Measurements from ENCODE around the gene OR11G2.
"Not testable (repeated sequence)": the region's sequence is repeated elsewhere in the genome, so short reads cannot be mapped to it uniquely, and the experiment has no call there.

The OR11G2 gene

DNA sequence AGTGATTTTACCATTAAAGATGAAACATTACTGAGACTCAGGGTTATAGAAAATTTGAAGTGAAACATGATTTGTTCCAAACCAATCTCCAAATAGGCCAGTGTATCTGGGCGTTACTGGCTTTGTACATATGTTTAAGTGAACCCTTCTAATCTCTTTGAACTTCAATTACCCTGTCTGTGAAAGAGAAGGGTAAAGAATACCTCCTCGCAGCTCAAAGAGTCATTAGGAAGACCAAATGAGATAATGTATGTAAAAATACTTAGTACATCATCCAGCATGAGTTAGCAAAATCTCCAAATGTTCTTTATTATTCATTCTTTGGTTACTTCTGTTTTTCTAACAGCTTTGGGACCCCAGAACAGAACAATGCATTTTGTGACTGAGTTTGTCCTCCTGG lies 32.7 kb downstream of the OR11G2 start, which contains the start of gene OR11H6:
Gene OR11H6 (plus strand): TSS at position 301 of the 400 bp plus-strand sequence. CDS start 0 bp downstream, at position 301.
- ATAC-seq (no peak), DNase-seq (no peak)

DNA sequence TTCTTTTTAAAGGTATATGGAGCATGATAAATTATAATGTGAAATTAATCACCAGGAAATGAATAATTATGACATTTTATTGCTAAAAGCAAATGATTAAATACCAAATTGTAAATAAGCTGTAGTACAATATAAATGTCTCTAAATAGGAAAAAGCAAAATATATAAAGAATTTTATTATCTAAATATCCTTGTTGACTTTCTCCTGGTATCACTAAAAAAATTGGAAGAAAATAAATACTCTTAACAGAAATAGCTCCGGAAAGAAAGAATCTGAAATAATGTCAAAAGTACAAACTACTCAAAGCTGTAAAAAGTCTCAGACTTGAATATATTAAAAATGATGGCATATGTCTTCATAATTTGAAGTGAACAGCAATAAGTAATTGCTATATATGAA lies 38.0 kb downstream of the OR11G2 start, which contains the start of gene OR11H7:
Gene OR11H7 (plus strand): TSS at position 301 of the 400 bp plus-strand sequence.
- DNase-seq (no peak), ATAC-seq (no peak)

DNA sequence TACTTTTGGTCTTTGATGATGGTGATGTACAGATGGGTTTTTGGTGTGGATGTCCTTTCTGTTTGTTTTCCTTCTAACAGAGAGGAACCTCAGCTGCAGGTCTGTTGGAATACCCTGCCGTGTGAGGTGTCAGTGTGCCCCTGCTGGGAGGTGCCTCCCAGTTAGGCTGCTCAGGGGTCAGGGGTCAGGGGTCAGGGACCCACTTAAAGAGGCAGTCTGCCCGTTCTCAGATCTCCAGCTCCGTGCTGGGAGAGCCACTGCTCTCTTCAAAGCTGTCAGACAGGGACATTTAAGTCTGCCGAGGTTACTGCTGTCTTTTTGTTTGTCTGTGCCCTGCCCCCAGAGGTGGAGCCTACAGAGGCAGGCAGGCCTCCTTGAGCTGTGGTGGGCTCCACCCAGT lies 44.7 kb downstream of the OR11G2 start:
- DNase-seq, ATAC-seq: not testable (repeated sequence)

DNA sequence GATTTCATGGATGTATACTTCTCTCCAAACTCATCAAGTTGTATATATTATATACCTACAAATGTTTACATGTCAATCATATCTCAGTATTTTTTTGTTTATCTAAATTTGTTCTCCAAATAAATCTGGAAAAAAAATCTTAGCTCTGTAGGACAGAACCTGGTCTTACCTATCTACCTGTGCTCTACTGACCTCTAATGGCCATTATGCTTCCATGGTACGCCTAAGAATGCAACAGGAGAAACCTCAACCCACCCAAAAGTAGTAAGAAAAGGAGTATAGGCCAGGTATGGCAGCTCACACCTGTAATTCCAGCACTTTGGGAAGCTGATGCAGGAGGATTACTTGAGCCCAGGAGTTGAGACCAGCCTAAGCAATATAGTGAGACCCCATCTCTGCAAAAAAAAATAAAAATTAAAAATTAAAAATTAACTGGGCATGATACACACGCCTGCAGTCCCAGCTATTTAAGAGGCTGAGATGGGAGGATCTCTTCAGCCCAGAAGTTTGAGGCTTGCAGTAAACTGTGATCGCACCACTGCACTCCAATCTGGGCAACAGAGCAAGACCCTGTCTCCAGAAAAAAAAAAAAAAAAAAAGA lies 57.0 kb downstream of the OR11G2 start:
- DNase-seq (no peak), ATAC-seq (no peak)
